AG04450 (cell line): ENCODE measurements around the gene NR5A2. TPM values are rescaled to one million over a fixed set of nuclear protein-coding genes. Genes with fewer than 3 reads are reported as not detected.

Source experiments
- CTCF ChIA-PET: fragments of 300-600, 350-600 bp; formaldehyde crosslinking; extraction: SDS; loops from one replicate; lab custom pipeline; 2022; ENCODE audit warnings: antibody characterized with exemption, inconsistent platforms; lab: Charles Lee
- POLR2A ChIA-PET: fragments of 350-600 bp; formaldehyde crosslinking; extraction: SDS; loops from one replicate; lab custom pipeline; 2021; ENCODE audit warnings: antibody characterized with exemption, inconsistent platforms; lab: Yijun Ruan, JAX
- DNase-seq: peaks from one replicate; pipeline ENCODE4 v3.0.0-alpha.2; 2011; ENCODE audit warnings: low read depth, low spot score
- H3K27ac ChIP-seq: one replicate; pipeline ENCODE4 v1.5.1; 2012; ENCODE audit warnings: low read depth, low read length, control low read depth
- H3K27me3 ChIP-seq: one replicate; pipeline ENCODE4 v1.6.0; 2012; ENCODE audit warnings: low read length; ENCODE audit not compliant: control insufficient read depth, insufficient read depth
- H3K4me3 ChIP-seq: 2 replicates; pipeline ENCODE4 v1.5.1; 2011; ENCODE audit warnings: mild to moderate bottlenecking, low read depth, low read length, control low read depth
- H3K9me3 ChIP-seq: 2 replicates; pipeline ENCODE4 v1.5.1; 2012; ENCODE audit warnings: low read length; ENCODE audit not compliant: control insufficient read depth, insufficient read depth
- polyA plus RNA-seq: library from polyadenylated mRNA; depleted of rRNA; stranded (reverse); fragments of >200 nt; gene quantifications from 2 replicates; pipeline ENCODE4 v1.2.3, GENCODE V29; 2011
- TF ChIP-seq, protein P1 (sequence below): IDR thresholded peaks from 2 replicates; pipeline ENCODE4 v1.5.1; 2011; ENCODE audit warnings: low read depth, low read length, control low read depth, inconsistent platforms

The NR5A2 gene
- polyA plus RNA-seq, 1 experiment = 0.02 TPM

DNA sequence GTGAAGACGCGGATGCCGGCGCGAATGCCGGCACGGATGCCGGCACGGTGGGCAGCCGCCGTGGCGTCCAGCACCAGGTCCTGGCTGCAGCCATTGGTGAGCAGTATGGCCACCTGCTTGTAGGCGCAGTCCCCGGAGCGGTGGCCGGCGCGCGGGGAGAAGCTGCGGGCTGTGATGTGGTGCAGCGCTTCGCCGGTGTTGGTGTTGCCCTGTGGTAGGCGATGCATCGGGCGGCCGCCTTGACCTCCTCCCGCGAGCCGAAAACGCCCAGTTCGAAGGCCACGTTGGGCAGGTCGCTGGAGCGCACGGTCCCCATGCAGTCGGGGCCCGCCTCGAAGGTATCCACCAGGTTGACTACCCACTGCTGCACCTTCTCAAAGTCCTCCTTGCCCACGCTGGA, 120.2 kb downstream of the NR5A2 start:
- CTCF ChIA-PET = no interaction called here
- Histone ChIP-seq H3K27me3 (no peaks in the 10 kb centered on the region), H3K27ac (no peak overlapping the region), H3K9me3 (peaks cover 10% of the 10 kb centered on the region; the same call in 1 of the 2 replicates), H3K4me3 (no peak overlapping the region)
- TF ChIP-seq, protein P1, sequence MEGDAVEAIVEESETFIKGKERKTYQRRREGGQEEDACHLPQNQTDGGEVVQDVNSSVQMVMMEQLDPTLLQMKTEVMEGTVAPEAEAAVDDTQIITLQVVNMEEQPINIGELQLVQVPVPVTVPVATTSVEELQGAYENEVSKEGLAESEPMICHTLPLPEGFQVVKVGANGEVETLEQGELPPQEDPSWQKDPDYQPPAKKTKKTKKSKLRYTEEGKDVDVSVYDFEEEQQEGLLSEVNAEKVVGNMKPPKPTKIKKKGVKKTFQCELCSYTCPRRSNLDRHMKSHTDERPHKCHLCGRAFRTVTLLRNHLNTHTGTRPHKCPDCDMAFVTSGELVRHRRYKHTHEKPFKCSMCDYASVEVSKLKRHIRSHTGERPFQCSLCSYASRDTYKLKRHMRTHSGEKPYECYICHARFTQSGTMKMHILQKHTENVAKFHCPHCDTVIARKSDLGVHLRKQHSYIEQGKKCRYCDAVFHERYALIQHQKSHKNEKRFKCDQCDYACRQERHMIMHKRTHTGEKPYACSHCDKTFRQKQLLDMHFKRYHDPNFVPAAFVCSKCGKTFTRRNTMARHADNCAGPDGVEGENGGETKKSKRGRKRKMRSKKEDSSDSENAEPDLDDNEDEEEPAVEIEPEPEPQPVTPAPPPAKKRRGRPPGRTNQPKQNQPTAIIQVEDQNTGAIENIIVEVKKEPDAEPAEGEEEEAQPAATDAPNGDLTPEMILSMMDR = no peak
- POLR2A ChIA-PET = no interaction called here
- no peak for DNase-seq

DNA sequence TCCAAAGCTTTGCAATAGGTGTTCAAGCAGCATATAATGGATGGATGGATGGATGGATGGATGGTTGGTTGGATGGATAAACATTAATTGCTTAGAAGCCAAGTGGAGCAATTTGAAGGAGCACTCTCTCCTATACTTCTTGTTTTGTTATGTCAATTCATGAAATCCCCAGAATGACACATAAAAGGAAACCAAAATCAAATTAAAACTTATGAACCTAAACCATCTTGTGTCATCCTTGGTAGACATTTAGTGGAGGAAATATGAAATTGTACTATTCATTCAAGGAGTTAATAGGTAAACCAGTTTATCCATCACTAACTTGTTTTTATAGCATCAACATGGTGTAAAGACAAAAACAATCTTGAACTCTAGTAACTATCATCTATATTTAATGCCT, 122.5 kb downstream of the NR5A2 start:
- CTCF ChIA-PET = interaction anchor here (1.5 kb wide), 1 partner anchor 11 kb away, joined by 5 read pairs; no protein-coding TSS in a partner anchor
- POLR2A ChIA-PET = no interaction called here
- TF ChIP-seq, protein P1 = no peak
- H3K9me3 ChIP-seq = peaks cover 10% of the 10 kb centered on the region; the same call in 1 of the 2 replicates
- H3K4me3 ChIP-seq = no peak overlapping the region
- no peak for DNase-seq
- no peaks in the 10 kb centered on the region for H3K27me3 ChIP-seq
- no peak overlapping the region for H3K27ac ChIP-seq

GRCh38 chr1:200150721-200151120, 123.2 kb downstream of the NR5A2 start:
- CTCF ChIA-PET = interaction anchor here (1.5 kb wide), 1 partner anchor 11 kb away, joined by 5 read pairs; no protein-coding TSS in a partner anchor
- Histone ChIP-seq H3K27ac (no peak overlapping the region), H3K4me3 (no peak overlapping the region), H3K27me3 (no peaks in the 10 kb centered on the region), H3K9me3 (peaks cover 10% of the 10 kb centered on the region; the same call in 1 of the 2 replicates)
- TF ChIP-seq, protein P1 = no peak
- POLR2A ChIA-PET = no interaction called here
- no peak for DNase-seq

- CTCF ChIA-PET = no interaction called here
- H3K9me3 ChIP-seq = peaks cover 10% of the 10 kb centered on the region; the same call in 1 of the 2 replicates
- H3K4me3 ChIP-seq = no peak overlapping the region
- H3K27me3 ChIP-seq = no peaks in the 10 kb centered on the region
- DNase-seq = no peak
- H3K27ac ChIP-seq = no peak overlapping the region
- POLR2A ChIA-PET = no interaction called here
- TF ChIP-seq, protein P1 = no peak
Observed at GRCh38 chr1:200152336-200152735, 124.8 kb downstream of the NR5A2 start.

- TF ChIP-seq, protein P1 = no peak
- Histone ChIP-seq H3K9me3 (no peaks in the 10 kb centered on the region), H3K4me3 (no peak overlapping the region), H3K27ac (no peak overlapping the region), H3K27me3 (no peaks in the 10 kb centered on the region)
- no peak for DNase-seq
- POLR2A ChIA-PET = no interaction called here
- CTCF ChIA-PET = interaction anchor here (1.4 kb wide), 1 partner anchor 154 kb away, joined by 3 read pairs; no protein-coding TSS in a partner anchor
Observed at GRCh38 chr1:200153277-200154055, 126.0 kb downstream of the NR5A2 start.
